C4-2B (cell line): ENCODE results near the gene SLC9A4.
"Not testable (repeated sequence)": the region's sequence is repeated elsewhere in the genome, so short reads cannot be mapped to it uniquely, and the experiment has no call there.

ENCODE experiments used
- CTCF ChIP-seq: fragments of 450-650 bp; conservative IDR thresholded peaks from 2 replicates; pipeline ENCODE4 v1.5.1; 2017; ENCODE audit warnings: mild to moderate bottlenecking
- ZFX ChIP-seq: fragments of 450-650 bp; IDR thresholded peaks from 2 replicates; pipeline ENCODE4 v1.6.1; 2017

GRCh38 chr2:102562542-102562941 is 89.5 kb downstream of the SLC9A4 start:
- not testable (repeated sequence) for TF ChIP-seq CTCF, ZFX
